Ovary (tissue), 3 donors: ENCODE results near the gene NTRK3.

Experiments used
- CTCF ChIP-seq, 3 donors: fragments of 450-650 bp in 2 of 3; fragments of 200-600 bp in 1 of 3; IDR thresholded peaks; one replicate each; pipeline versions ENCODE4 v1.5.1 to v1.8.0; 2016 to 2022; ENCODE audit warnings: antibody characterized with exemption in 3 of 3, mild to moderate bottlenecking in 1 of 3
- EP300 ChIP-seq: sonication (generic); formaldehyde crosslinking; IDR thresholded peaks from one replicate; pipeline ENCODE4 v1.6.1; 2017; ENCODE audit warnings: antibody characterized with exemption
- POLR2A ChIP-seq: fragments of 450-650 bp; IDR thresholded peaks from one replicate; pipeline ENCODE4 v1.6.1; 2017; ENCODE audit warnings: antibody characterized with exemption, mild to moderate bottlenecking, moderate library complexity
- donor health status: DM: no; HTN: no; CAD: no.

DNA sequence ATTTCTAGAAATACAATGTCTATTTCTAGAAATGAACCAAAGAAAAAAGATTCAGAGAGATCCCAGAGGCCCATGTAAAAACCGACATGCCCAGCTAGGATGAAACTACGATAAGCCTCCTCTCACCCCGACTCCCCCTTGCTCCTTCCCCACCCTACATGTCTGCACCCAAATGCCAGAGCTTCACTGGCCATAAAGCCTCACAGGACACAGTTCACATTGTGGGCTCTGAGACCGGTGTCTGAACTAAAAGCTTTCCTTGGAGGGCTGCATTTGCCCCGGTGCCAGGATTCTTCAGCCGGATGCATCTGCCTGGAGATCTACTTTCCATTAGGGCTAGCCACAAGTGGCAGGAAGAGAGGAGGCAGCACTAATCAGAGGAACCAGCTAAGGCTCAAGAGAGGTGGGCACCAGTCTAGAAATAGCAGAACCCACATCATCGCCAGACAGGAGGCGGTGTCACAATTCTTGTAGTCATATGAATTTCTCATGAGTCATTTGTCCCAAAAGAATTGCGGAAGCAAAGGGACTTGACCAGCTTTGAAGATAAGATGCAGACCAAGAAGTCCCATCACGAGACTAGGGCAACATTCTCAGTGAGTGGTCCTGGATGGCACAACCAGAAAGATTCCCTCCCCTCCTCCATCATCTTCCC, 353.6 kb downstream of the NTRK3 start:
- no peak for TF ChIP-seq CTCF (IDR thresholded peaks at IDR 0.05)
- TF ChIP-seq EP300 = no peak
- TF ChIP-seq POLR2A = no peak
